CD14-positive monocyte (primary cell): Measurements from ENCODE around the gene LSP1. TPM values are rescaled to one million over a fixed set of nuclear protein-coding genes. Genes with fewer than 3 reads are reported as not detected.
A peak's percentile ranks its signal among the peaks of the same experiment; 100 is the strongest.

Experiments used
- DNase-seq, 3 donors: peaks; one replicate each; pipeline ENCODE4 v3.0.0-alpha.2; 2011 to 2022
- H2AFZ ChIP-seq: 2 replicates; pipeline ENCODE4 v1.6.0; 2012; ENCODE audit warnings: mild to moderate bottlenecking, low read depth, low read length, inconsistent platforms; ENCODE audit not compliant: insufficient read depth, poor library complexity, severe bottlenecking
- H3K27ac ChIP-seq, 2 donors: 1 replicate in 1 of 2; 2 replicates in 1 of 2; pipeline ENCODE4 v1.5.1; 2012 to 2013; ENCODE audit warnings: low read length in 2 of 2, control low read depth in 1 of 2, inconsistent platforms in 1 of 2, low read depth in 1 of 2, mild to moderate bottlenecking in 1 of 2
- H3K27me3 ChIP-seq, 2 donors: one replicate each; pipeline versions ENCODE4 v1.6.0 to v1.6.1; 2011 to 2013; ENCODE audit warnings: low read length in 2 of 2; ENCODE audit not compliant: control insufficient read depth in 2 of 2, insufficient read depth in 2 of 2
- H3K36me3 ChIP-seq, 2 donors: replicated peaks in 1 of 2; 1 replicate in 1 of 2; 2 replicates in 1 of 2; pipeline versions ENCODE4 v1.5.1 to v1.6.1; 2012 to 2013; ENCODE audit warnings: low read length in 2 of 2, control low read depth in 1 of 2, inconsistent platforms in 1 of 2, mild to moderate bottlenecking in 1 of 2; ENCODE audit not compliant: insufficient read depth in 2 of 2, control insufficient read depth in 1 of 2
- H3K4me1 ChIP-seq, 2 donors: 1 replicate in 1 of 2; 2 replicates in 1 of 2; pipeline versions ENCODE4 v1.5.1 to v1.6.1; 2012 to 2013; ENCODE audit warnings: low read length in 2 of 2, control low read depth in 1 of 2, inconsistent platforms in 1 of 2, mild to moderate bottlenecking in 1 of 2, moderate library complexity in 1 of 2; ENCODE audit not compliant: insufficient read depth in 2 of 2, control insufficient read depth in 1 of 2
- H3K4me2 ChIP-seq: replicated peaks from 2 replicates; pipeline ENCODE3; 2012; ENCODE audit warnings: low read length, moderate library complexity, mild to moderate bottlenecking; ENCODE audit not compliant: poor library complexity, severe bottlenecking; ENCODE audit errors: extremely low read depth
- H3K4me3 ChIP-seq, 3 experiments: fragments of 200-600 bp in 1 of 3; sonication (generic) in 1 of 3; replicated peaks in 1 of 3; 1 replicate in 2 of 3; 2 replicates in 1 of 3; pipeline ENCODE4 v1.5.1; 2011 to 2013; ENCODE audit warnings: low read length in 3 of 3, mild to moderate bottlenecking in 3 of 3, control low read depth in 2 of 3, low read depth in 2 of 3, inconsistent platforms in 1 of 3, moderate library complexity in 1 of 3
- H3K79me2 ChIP-seq: 2 replicates; pipeline ENCODE4 v1.6.0; 2012; ENCODE audit warnings: mild to moderate bottlenecking, control low read depth, inconsistent platforms, low read length, moderate library complexity; ENCODE audit not compliant: insufficient read depth
- H3K9ac ChIP-seq: 2 replicates; pipeline ENCODE4 v1.6.0; 2017; ENCODE audit warnings: low read length, mild to moderate bottlenecking; ENCODE audit not compliant: insufficient read depth, poor library complexity, severe bottlenecking
- H3K9me3 ChIP-seq, 2 donors: replicated peaks in 1 of 2; 1 replicate in 1 of 2; 2 replicates in 1 of 2; pipeline versions ENCODE4 v1.5.1 to v1.6.1; 2012 to 2013; ENCODE audit warnings: low read length in 2 of 2, control low read depth in 1 of 2; ENCODE audit not compliant: control insufficient read depth in 1 of 2, insufficient read depth in 1 of 2
- H4K20me1 ChIP-seq: 2 replicates; pipeline ENCODE4 v1.6.0; 2012; ENCODE audit warnings: mild to moderate bottlenecking, low read length, control low read depth, moderate library complexity; ENCODE audit not compliant: insufficient read depth
- H3K27ac Mint-ChIP-seq, 7 donors: one replicate each; pipeline ENCODE4 v1.8.0; 2020; ENCODE audit warnings: mild to moderate bottlenecking in 7 of 7, mixed read lengths in 7 of 7, moderate library complexity in 6 of 7, inconsistent platforms in 2 of 7
- H3K27me3 Mint-ChIP-seq, 3 donors: one replicate each; pipeline ENCODE4 v1.8.0; 2021 to 2022; ENCODE audit warnings: low read depth in 3 of 3, mild to moderate bottlenecking in 3 of 3, mixed read lengths in 3 of 3, moderate library complexity in 3 of 3, inconsistent platforms in 1 of 3
- H3K36me3 Mint-ChIP-seq, 2 donors: one replicate each; pipeline ENCODE4 v1.8.0; 2020; ENCODE audit warnings: mixed read lengths in 2 of 2, inconsistent platforms in 1 of 2, mild to moderate bottlenecking in 1 of 2
- H3K4me1 Mint-ChIP-seq: one replicate; pipeline ENCODE4 v1.8.0; 2020; ENCODE audit warnings: mild to moderate bottlenecking, mixed read lengths
- H3K4me3 Mint-ChIP-seq, 2 donors: one replicate each; pipeline ENCODE4 v1.8.0; 2020; ENCODE audit warnings: mild to moderate bottlenecking in 2 of 2, mixed read lengths in 2 of 2, moderate library complexity in 1 of 2
- H3K9me3 Mint-ChIP-seq, 7 donors: one replicate each; pipeline ENCODE4 v1.8.0; 2020 to 2022; ENCODE audit warnings: mixed read lengths in 7 of 7, mild to moderate bottlenecking in 6 of 7, moderate library complexity in 6 of 7, inconsistent platforms in 2 of 7
- WGBS: methylation state at CpG from one replicate; pipeline ENCODE4 v1.1.5; 2013; ENCODE audit warnings: missing lambda C conversion rate; ENCODE audit not compliant: insufficient coverage; 5-methylcytosine and 5-hydroxymethylcytosine counted together
- intact Hi-C, 2 donors: fragments of 100-400 bp; cut with micrococcal nuclease; formaldehyde crosslinking; loops; one replicate each; pipeline versions ENCODE4 v1.15.0 to v1.15.1; 2023
- polyA plus RNA-seq, 3 donors: library from polyadenylated mRNA; depleted of rRNA in 1 of 3; unstranded in 2 of 3; stranded (reverse) in 1 of 3; fragments of 300-500 nt in 2 of 3; fragments of >200 nt in 1 of 3; fragmentation: Illumina TruSeq in 2 of 3; gene quantifications; 1 replicate in 2 of 3; 2 replicates in 1 of 3; pipeline ENCODE4 v1.2.3, GENCODE V29; 2012 to 2021
- TF ChIP-seq, protein P1 (sequence below): fragments of 200-600 bp; IDR thresholded peaks from one replicate; pipeline ENCODE4 v1.8.0; 2022; ENCODE audit warnings: antibody characterized with exemption, mild to moderate bottlenecking

Gene LSP1
- polyA plus RNA-seq, 3 donors: 387 to 646 (median 542) TPM

DNA sequence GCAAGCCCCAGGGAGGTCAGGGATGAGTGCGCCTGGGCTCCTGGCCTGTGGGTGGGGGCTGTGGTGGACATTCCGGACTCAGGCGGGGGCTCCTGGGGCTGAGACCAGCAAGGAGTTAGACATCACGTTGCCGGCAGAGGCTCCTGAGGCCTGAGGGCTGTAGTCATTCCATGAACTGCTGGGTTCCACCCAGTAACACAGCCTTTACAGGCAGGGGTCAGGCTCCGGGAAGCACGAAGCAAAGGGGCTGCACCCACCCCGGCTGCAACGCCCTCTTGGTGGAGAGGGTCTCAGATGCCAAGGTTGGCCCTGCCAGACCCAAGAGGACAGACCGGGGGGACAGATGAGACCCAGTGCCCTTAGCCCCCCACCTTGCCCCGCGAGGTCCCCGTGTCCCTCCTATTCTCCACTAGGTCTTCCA lies 75.6 kb downstream of the LSP1 start:
- Histone ChIP-seq H3K4me1 (peaks cover 9 to 21% of the 10 kb centered on the region in 2 donors), H3K27me3 (peaks cover 0 to 4% of the 10 kb centered on the region in 2 donors), H3K79me2 (no peaks in the 10 kb centered on the region), H2AFZ (no peak overlapping the region), H3K4me2 (no peak overlapping the region), H4K20me1 (no peaks in the 10 kb centered on the region), H3K9me3 (no peaks in the 10 kb centered on the region), H3K27ac (no peak overlapping the region), H3K9ac (no peak overlapping the region), H3K36me3 (no peaks in the 10 kb centered on the region), H3K4me3 (no peak overlapping the region)
- intact Hi-C loops: loop anchor here in 1 of 2 donors (10.0 kb wide), 1 partner anchor 226 kb away; no protein-coding TSS in a partner anchor
- no peak for DNase-seq
- H3K36me3 Mint-ChIP-seq: no peaks in the 10 kb centered on the region
- no peak overlapping the region for H3K27ac Mint-ChIP-seq
- 90% methylated on average over 10 of the region's 13 CpGs for WGBS
- H3K4me1 Mint-ChIP-seq: peaks cover 20% of the 10 kb centered on the region
- H3K27me3 Mint-ChIP-seq: peaks cover 11 to 33% (median 15%) of the 10 kb centered on the region in 3 donors
- H3K4me3 Mint-ChIP-seq: no peak overlapping the region
- peaks cover 0 to 2% (median 0%) of the 10 kb centered on the region in 7 donors for H3K9me3 Mint-ChIP-seq
- TF ChIP-seq, protein P1, sequence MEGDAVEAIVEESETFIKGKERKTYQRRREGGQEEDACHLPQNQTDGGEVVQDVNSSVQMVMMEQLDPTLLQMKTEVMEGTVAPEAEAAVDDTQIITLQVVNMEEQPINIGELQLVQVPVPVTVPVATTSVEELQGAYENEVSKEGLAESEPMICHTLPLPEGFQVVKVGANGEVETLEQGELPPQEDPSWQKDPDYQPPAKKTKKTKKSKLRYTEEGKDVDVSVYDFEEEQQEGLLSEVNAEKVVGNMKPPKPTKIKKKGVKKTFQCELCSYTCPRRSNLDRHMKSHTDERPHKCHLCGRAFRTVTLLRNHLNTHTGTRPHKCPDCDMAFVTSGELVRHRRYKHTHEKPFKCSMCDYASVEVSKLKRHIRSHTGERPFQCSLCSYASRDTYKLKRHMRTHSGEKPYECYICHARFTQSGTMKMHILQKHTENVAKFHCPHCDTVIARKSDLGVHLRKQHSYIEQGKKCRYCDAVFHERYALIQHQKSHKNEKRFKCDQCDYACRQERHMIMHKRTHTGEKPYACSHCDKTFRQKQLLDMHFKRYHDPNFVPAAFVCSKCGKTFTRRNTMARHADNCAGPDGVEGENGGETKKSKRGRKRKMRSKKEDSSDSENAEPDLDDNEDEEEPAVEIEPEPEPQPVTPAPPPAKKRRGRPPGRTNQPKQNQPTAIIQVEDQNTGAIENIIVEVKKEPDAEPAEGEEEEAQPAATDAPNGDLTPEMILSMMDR: no peak

DNA sequence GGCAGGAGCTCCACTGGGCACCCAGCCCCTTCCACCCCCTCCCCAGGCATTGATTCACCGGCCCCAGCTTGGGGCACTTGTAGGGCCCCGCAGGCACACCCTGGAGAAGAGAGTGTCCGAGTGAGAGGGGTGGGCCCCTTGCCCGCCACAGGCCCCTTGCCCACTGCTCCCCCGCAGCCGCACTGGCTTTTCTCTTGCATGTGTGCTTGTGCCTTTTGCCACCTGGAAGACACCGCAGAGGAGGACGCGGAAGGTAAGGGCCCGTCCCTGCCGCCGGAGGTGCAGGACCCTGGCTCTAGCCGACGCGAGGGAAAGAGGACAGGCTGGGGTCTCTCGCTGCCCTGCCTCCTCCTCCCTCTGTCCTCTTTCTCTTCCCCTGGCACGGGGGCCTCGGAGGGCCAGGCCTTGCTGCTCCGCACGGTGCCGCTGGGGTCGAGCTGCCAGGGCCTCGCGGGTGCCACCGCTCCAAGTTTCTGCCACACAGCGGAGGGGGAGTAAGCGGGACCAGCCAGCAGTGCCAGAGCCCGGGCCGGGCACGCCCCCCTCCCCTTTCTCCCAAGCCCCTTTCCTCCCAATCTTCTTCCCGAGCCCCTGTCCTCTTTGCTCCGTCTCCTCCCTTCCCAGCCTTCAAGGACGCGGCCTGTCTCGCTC lies 76.1 kb downstream of the LSP1 start:
- peak overlapping the region in 1 of 7 donors; percentile 59 for H3K27ac Mint-ChIP-seq
- peaks cover 10 to 32% (median 18%) of the 10 kb centered on the region in 3 donors for H3K27me3 Mint-ChIP-seq
- 95% methylated on average over 29 of the region's 35 CpGs for WGBS

More for the DNA sequence above, 76.1 kb downstream of the LSP1 start:
- no peak overlapping the region for H3K27ac ChIP-seq
- H3K79me2 ChIP-seq: no peaks in the 10 kb centered on the region
- H3K4me2 ChIP-seq: no peak overlapping the region
- H3K9me3 ChIP-seq: no peaks in the 10 kb centered on the region
- H3K27me3 ChIP-seq: peaks cover 0 to 4% of the 10 kb centered on the region in 2 donors
- Mint-ChIP-seq H3K4me1 (peaks cover 20% of the 10 kb centered on the region), H3K4me3 (no peak overlapping the region), H3K36me3 (no peaks in the 10 kb centered on the region), H3K9me3 (peaks cover 0 to 2% (median 0%) of the 10 kb centered on the region in 7 donors)
- intact Hi-C loops: loop anchor here in 1 of 2 donors (10.0 kb wide), 1 partner anchor 226 kb away; no protein-coding TSS in a partner anchor
- TF ChIP-seq, protein P1: no peak
- DNase-seq: no peak
- peaks cover 9 to 21% of the 10 kb centered on the region in 2 donors for H3K4me1 ChIP-seq
- no peak overlapping the region for H2AFZ ChIP-seq
- no peaks in the 10 kb centered on the region for H3K36me3 ChIP-seq
- H4K20me1 ChIP-seq: no peaks in the 10 kb centered on the region
- H3K9ac ChIP-seq: no peak overlapping the region
- no peak overlapping the region for H3K4me3 ChIP-seq
